ENCODE results near the gene BRSK2.
"Not testable (repeated sequence)": the region's sequence is repeated elsewhere in the genome, so short reads cannot be mapped to it uniquely, and the experiment has no call there.

Gene BRSK2

DNA sequence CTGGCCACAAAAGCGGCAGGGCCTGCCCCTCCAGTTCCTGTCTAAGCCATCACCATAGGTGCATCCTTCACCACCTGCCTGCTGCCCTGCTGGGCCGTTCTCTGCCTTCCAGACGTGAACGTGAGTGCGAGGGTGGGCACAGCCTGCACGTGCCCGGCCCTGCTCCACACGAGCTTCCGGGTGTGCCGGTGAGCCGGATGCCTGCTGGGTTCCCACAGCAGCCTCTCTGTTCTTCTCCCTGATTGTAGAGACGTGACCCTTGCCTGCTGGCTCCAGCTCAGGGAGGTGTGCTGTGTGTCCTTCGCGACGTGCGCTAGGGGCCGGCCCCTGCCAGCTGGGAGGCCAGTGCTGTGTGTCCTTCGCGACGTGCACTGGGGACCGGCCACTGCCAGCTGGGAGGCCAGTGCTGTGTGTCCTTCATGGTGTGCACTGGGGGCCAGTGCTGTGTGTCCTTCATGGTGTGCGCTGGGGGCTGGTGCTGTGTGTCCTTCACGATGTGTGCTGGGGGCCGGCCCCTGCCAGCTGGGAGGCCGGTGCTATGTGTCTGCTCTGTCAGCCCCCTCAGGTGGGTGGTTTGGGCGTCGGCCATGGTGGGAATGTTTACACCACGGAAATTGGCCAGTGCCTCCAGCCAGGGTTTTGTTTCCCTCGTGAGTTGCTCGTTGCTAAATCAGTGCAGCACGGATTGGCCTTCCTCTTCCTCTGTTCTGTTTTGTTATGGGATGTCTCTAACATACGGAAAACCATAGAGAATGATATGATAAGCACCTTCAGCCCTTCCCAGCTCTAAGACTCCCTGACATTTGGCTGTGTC, 35.4 kb upstream of the BRSK2 start:
- ATAC-seq: no peak

DNA sequence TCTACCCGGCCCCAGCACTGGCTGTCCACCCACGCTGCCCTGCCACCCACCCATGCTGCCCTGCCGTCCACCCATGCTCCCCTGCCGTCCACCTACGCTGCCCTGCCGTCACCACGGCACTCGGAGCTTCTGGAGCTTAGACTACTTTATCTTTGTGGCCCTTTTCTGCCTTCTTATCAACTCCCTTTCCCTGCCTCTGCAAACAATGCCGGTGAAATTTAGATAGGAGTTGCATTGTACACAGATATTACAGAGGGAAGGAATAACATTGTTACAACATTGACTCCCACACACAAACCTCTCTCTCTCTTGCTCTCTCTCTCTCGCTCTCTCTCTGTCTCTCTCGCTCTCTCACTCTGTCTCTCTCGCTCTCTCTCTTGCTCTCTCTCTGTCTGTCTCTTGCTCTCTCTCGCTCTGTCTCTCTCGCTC, 33.7 kb upstream of the BRSK2 start:
- ATAC-seq: no peak

DNA sequence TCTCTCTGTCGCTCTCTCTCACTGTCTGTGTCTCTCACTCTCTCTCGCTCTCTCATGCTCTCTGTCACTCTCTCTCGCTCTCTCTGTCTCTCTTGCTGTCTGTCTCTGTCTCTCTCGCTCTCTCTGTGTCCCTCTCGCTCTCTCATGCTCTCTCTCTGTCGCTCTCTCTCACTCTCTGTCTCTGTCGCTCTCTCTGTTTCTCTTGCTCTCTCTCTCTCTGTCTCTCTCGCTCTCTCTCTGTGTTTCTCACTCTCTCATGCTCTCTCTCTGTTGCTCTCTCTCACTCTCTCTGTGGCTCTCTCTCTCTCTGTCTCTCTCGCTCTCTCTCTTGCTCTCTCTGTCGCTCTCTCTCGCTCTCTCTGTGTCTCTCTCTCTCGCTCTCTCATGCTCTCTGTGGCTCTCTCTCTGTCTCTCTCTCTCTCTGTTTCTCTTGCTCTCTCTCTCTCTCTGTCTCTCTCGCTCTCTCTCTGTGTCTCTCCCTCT, 33.2 kb upstream of the BRSK2 start:
- ATAC-seq: no peak

DNA sequence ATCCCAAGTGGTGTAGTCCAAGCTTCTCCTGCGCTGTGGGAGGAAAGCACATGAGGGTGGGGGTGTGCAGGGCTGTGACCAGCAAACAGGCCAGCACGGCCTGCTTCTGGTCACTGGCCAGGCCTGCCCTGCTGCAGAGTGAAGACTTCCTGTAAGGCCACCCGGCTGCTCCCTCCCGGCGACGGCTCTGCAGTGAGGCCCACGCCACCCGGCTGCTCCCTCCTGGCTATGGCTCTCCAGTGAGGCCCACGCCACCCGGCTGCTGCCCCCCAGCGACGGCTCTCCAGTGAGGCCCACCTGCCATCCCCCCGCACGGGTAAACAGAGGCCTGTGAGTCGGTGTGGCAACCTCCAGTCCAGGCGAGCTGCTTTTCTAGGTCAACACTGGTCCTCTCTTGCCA, 31.4 kb upstream of the BRSK2 start:
- ATAC-seq: no peak

DNA sequence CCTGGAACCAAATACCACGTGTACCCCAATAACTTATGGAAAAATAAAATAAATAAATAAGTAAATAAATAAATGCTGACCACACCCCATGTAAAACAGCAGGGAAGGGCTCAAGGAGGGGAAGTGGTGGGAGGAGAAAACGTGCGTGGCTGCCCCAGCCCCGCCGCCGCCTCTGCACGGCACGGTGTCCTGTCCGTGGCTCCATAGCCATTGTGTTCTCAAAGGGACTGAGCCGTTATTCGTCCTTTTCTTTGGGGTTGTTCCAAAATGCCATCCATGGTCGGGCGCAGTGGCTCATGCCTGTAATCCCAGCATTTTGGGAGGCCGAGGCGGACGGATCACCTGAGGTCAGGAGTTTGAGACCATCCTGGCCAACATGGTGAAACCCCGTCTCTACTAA, 30.8 kb upstream of the BRSK2 start:
- ATAC-seq: not testable (repeated sequence)

DNA sequence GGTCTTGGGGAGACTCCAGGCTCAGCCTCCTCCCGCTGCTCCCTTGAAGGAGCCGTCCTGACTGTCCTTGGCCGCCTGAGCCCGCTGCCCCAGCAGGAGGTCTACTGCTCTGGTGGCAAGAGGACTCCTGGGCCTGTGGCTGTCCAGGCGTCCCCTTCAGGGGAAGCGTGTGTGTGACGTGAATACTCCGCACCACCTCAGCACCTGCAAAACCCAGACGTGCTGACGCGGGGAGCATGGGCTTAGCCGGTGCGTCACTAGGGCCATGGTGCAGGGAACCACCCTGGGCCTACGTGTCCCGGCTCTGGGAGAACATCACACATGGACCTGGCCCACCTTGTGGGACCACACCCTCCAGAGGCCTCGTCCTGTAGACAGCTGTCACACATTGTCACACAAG, 30.2 kb upstream of the BRSK2 start:
- no peak for ATAC-seq

DNA sequence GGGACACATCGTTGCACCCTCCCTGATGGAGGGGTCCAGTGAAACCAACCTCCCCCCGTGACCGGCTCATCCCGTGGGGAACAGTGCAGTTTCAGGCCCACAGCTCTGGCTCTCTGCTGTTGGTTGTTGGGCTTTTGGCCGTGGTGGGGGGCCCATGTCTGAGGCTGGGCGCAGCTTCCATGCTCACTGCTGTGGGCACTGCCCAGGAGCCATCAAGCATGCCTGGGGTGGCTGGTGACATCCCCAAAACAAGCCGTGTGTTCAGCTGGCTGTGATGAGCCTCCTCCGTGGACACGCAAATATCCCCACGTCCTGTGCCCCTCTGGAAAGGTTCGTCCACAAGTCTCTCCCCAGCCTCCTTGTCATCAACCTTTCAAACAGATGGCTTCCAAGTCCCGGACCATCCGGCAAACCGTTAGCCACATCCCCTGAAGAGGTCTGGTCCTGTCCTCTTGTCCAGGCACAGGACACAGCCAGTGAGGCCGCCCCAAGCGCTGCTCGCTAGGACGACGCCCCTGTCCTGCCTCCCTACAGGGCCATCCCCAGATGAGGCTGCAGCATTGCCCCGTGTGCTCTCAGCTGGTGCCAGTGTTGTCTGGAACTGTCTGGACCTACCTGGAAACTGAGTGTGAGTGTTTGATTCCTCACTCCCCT, 29.4 kb upstream of the BRSK2 start:
- no peak for ATAC-seq

DNA sequence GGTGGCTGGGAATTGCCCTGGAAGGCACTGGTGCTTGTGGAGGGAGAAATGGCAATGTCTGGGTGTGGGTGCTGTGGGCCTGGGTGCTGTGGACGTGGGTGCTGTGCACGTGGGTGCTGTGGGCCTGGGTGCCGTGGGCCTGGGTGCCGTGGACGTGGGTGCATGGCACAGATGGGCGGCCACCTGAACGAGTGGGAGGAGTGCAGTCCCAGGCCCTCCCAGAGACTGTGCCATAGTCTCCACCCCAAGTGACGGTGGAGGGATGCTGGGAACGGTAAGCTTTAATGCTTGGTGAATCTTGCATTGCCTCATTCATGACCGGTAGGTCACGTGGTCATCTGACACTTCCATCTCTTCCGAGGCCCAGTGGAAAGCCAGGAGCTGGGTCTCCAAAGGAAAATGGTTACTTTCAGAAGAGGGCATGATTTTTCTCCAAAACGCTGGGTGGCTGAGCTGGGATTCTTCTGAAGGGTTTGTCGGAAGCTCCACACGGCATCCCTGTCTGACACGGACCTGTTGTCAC, 28.8 kb upstream of the BRSK2 start:
- ATAC-seq: no peak

DNA sequence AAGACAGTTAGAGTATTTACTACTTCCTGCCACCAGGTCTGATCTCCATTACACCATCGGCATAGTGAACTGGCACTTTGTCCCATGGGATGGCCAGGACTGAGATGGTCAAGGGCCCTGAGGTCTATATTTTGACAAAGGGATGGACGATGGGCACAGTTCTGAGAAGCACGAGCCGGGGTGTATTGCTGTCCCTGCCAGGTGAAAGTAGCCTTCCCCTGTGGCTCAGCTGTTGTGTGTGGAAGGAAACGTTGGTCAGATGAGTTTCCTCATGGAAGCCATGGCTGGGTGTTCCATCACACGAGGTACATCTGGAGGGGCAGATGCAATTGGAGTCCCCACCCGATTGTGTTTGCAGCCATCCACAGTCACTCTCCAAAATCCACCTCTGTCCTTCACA, 27.9 kb upstream of the BRSK2 start:
- ATAC-seq: no peak

DNA sequence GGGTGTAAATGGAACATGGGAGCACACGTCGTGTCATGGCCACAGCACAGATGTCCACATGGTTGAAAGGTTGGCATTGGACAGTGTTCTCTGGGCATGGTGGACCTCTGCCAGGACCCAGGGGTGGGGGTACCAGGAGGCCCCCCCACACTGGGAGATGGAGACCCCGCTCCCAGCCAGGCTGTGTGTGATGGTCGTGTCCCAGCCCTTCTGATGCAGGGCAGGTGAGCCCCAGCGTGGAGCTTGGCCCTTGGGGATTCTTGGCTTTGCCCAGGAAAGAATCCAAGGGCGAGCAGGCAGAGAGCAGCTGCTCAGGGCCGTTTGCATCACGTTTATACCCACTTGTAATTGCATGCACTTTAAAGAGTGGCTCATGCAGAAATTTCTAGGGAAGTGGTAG, 22.0 kb upstream of the BRSK2 start:
- no peak for ATAC-seq

DNA sequence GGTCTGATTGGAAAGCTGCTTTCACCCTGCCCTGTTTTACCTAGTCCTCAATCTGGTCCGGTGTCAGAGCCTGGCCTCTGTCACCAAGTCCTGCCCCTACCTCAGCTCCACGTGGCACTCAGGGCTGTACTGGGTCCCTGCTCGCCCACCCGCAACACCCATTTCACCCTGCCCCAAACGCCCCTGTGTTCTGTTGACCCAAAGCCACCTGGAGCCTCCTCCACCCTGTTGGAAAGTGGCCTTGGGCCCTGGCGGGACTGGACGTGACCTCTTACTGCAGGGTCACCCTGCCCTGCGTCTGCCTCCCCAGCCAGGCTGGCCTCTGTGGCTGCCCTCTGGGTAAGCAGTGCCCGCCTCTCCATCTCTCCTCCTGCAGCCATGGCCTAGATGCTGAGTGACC, 21.5 kb upstream of the BRSK2 start:
- no peak for ATAC-seq

DNA sequence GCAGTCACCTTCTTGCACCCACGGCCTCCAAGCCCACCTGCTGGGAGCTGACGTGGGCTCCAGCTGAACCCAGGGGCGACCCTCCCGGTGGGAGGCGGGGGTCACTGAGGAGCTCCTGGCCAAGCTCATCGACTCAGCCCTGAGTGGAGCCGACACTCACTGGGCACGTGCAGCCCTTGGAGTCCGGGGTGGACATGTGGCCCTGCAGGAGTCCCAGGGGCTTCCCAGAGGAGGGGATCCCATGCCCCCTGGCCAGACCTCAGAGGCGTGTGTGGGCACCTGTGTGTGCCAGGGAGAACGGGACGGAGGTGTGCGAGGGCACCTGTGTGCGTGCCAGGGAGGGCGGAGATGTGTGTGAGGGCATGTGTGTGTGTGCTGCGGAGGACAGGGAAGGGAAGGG, 20.8 kb upstream of the BRSK2 start:
- ATAC-seq: no peak

DNA sequence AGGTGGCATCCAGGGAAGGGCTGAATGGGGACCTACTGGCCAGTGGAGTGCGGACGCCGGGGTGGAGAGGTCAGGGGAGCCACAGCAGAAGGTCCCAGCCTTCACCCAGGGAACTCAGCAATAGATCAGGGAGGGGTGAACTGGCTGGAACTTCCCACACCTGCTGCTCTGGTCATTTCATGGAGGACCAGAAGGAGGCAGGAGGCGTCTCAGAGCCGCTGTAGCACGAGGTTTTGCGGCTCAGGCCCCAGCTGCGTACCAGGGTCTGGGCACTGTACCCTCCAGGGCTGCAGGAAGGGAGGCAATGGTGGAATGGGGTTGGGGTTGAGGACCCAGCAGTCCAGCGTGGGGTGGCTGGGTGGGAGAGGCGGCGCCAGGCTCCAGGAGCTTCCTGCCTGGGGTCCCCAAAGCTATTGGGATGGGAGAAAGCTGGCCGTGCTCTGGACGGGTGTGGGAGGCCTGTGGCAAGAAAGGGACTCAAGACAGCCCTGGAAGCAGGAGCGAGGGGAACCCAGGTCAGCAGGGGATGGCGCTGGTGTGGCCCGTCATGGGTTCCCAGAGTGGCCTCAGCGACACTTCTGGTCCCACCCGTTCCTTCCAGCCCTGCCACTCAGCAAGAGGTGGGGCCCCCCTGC, 20.2 kb upstream of the BRSK2 start:
- ATAC-seq: no peak

DNA sequence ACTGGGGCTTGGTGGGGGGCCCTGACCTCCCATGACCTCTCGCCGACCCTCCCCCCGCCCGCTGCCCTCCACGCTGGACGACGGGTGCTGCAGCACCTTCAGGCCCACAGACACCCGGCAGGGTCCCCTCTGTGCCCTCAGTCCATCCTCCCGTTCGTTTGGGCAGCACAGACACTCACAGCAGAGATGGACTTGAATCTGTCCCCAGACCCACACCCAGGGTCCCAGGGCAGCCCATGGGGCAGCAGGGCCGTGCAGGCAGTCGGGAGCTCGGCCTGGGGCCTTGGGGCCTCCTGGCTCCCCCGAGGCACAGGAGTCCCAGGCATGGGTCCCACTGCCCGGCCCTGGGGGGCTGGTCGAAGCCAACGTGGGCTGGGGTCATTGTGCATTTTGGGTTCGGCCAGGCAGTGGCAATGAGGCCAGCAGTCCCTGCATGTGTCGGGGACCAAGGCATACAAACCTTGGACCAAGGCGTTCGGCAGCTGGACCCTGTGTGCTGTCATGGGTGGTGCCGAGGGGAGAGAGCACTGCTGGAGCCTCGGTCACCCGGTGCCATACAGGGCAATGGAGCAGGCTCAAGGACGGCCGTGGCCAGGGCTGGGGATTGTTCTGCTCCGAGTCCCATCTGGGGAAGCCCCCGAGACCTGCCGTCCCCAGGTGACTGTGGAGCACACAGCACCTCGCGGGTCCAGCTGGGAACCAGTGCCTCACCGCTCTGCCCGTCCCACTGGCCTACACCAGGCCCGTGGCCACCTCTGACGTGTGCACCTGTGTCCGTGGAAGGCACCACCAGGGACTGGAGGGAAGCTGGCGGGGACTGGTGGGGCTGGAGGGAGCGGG, 19.3 kb upstream of the BRSK2 start:
- ATAC-seq: no peak

DNA sequence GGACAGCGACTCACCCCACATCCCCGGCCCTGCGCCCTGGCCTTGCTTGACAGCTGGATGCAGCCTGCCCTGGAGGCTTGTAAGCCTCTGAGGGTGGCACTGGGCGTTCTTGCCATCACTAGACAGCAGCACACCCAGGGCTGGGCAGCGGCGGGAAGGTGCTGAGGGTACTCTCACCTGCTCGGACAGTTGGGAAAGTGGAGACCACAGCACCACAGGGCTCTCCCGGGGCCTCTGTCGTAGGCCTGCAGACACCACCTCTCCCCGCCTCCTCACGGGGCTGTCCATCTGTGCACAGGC, 18.8 kb upstream of the BRSK2 start:
- no peak for ATAC-seq

DNA sequence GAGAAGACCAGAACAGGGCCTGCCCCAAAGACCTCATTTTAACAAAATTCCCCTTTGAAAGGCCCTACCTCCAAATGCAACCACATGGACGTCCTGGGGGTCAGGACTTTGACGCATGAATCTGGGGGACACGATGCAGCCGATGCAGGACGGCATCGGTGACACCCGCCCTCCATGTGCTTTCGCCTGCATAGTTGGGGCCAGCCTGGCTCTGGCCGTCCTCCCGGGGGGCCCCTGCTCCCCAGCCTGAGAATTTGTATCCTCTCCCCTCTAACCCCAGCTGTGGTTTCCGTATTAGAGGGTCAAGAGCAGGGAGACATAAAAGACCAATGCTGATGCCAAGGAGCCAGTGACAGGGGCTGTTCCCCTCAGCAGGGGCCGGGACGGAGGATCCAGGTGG, 18.4 kb upstream of the BRSK2 start:
- no peak for ATAC-seq

DNA sequence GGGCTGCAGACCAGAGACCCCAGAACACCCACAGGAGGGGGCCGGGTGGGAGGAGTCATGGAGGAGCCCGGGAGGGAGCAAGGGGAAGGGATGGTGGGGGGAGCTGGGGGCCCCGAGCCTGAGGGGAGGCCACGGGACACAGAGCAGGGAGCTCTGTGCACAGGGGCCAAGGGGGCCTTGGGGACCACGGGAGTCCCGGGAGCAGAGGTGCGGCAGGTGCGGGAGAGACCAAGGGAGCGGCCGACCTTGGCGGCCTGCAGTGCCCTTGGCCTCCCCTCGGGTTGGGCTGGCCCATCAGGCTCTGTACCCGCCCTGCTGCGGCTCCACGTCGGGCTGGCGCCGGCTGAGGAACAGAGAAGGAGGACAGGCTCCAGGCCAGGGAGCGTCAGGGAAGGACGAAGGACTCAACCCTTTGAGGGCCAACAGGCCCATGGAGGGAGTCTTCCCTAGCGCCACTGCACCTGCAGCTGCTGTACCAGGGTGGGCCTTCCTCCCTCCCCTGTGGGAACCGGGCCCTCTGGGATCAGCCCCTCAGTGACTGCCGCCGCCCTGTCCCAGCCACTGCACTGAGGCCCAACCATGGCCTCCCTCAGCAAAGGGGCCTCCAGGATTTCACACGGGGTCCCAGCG, 17.8 kb upstream of the BRSK2 start:
- no peak for ATAC-seq

DNA sequence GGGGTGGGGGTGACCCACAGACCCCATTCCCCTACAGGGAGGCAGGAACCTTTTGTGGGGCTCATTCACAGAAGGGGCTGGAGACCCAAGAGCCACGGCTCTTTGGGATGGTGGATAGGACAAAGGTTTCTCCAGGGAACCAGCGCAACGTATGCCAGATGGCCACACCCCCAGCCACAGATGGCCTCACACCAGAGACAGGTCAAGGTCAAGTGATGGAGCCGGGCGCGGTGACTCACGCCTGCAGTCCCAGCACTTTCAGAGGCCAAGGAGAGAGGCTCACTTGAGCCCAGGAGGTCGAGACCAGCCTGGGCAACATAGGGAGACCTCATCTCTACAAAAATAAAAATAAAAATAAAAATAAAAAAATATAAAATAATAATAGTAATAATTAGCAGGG, 17.1 kb upstream of the BRSK2 start:
- ATAC-seq: no peak

DNA sequence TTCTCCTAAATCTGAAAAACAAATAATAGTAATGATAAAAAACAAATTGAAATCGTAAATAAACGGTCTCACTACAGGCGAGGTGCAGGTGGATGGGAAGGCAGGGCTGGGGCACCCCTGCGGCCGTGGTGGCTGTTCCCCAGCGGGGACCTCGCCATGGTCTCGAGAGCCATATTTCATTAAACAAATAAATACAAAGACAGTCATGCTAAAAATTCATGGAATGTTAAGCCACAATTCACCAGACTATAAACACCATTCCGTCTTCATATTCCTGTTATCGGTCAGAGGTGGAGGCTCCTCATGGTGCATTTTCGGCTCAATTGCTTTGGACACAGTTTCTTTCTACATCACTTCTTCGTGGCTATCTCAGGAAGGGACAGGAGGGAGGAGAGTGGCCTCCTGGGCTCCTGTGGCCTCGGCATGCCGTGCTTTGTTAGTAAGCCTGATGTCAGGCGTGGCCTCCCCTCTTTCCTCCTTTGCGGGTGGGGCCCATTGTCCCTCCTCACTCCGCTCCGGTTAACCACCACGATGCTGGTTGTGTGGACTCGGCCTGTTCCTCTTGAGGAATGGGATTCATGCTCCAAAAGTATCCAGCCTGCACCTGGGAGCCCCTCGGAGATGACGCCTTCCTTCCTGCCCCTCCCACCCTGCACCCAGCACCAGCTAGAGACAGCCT, 16.1 kb upstream of the BRSK2 start:
- no peak for ATAC-seq

DNA sequence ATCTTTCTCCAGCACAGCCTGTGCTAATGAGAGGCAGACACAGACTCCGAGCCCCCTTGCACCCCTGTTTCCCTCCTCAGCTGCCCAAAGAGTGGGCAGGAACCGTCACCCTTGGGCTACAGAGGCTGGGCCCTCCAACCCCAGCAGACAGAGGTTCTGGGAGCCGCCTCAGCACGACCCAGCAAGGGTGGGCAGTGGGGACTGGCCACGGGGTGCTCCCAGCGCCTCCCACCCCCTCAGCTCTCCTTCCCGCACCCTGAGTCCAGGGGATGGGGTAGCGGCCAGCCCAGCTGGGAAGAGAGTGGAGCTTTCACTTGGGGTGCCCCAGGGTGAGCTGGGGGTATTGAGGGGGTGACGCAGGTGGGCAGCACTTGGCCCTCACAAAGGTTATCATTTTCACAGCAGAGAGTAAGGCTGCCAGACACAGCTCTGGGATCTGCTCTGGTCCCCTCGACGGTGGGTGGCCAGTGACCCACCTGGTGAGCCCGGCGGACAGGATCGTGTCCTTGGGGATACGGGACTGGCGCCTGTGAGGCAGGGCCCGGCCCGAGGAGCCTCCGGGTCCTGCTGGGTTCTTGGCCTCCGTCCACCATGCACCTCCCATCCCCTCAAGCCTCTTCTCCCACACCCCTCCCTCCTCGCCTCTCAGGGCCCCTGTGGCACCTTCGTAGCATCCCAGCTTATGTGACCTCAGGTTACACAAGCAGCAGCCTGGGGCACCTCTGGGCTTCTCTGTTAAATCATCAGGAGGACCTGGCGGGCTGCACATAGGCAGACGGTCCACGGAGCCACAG, 14.4 kb upstream of the BRSK2 start:
- no peak for ATAC-seq

DNA sequence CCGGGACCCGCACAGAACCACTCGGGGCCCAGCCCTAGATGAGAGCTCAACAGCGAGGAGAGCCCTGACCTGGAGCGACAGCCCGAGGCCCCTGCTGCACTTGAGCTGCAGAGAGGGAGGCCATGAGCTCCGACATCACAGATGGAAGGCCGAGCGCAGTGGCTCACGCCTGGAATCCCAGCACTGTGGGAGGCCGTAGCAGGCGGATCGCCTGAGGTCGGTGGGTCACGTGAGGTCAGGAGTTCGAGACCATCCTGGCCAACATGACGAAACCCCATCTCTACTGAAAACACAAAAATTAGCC, 13.8 kb upstream of the BRSK2 start:
- ATAC-seq: no peak
